Liver (tissue), 9 donors: ENCODE results near the gene TXNRD2. TPM values are rescaled to one million over a fixed set of nuclear protein-coding genes. Genes with fewer than 3 reads are reported as not detected.

ENCODE experiments used
- DNase-seq: peaks from one replicate; pipeline ENCODE4 v3.0.0-alpha.2; 2017; ENCODE audit warnings: low spot score
- H3K27ac ChIP-seq, 2 donors: one replicate each; pipeline ENCODE4 v1.7.0; 2013; ENCODE audit warnings: inconsistent platforms in 2 of 2, low read length in 2 of 2, control low read depth in 1 of 2, low read depth in 1 of 2, mild to moderate bottlenecking in 1 of 2
- H3K27me3 ChIP-seq, 4 donors: one replicate each; pipeline versions ENCODE4 v1.6.1 to v1.7.0; 2013; ENCODE audit warnings: low read length in 3 of 4, inconsistent platforms in 1 of 4, mild to moderate bottlenecking in 1 of 4, moderate library complexity in 1 of 4; ENCODE audit not compliant: control insufficient read depth in 4 of 4, insufficient read depth in 4 of 4
- H3K36me3 ChIP-seq, 4 donors: one replicate each; pipeline versions ENCODE4 v1.6.1 to v1.7.0; 2013; ENCODE audit warnings: low read length in 3 of 4, mild to moderate bottlenecking in 3 of 4, low read depth in 1 of 4, moderate library complexity in 1 of 4; ENCODE audit not compliant: control insufficient read depth in 4 of 4, insufficient read depth in 3 of 4
- H3K4me1 ChIP-seq, 4 donors: one replicate each; pipeline versions ENCODE4 v1.6.1 to v1.7.0; 2013; ENCODE audit warnings: low read length in 3 of 4, mild to moderate bottlenecking in 3 of 4, moderate library complexity in 1 of 4; ENCODE audit not compliant: control insufficient read depth in 4 of 4, insufficient read depth in 4 of 4
- H3K4me3 ChIP-seq, 3 donors: one replicate each; pipeline versions ENCODE4 v1.6.1 to v1.7.0; 2013; ENCODE audit warnings: low read length in 3 of 3, control low read depth in 1 of 3, low read depth in 1 of 3, mild to moderate bottlenecking in 1 of 3
- H3K9ac ChIP-seq, 2 donors: one replicate each; pipeline ENCODE4 v1.7.0; 2013; ENCODE audit warnings: low read length in 2 of 2, mild to moderate bottlenecking in 2 of 2, moderate library complexity in 2 of 2, control low read depth in 1 of 2, low read depth in 1 of 2
- H3K9me3 ChIP-seq, 4 donors: one replicate each; pipeline versions ENCODE4 v1.6.1 to v1.7.0; 2013; ENCODE audit warnings: low read length in 3 of 4; ENCODE audit not compliant: control insufficient read depth in 4 of 4
- FOXA1 ChIP-seq: IDR thresholded peaks from 2 replicates; pipeline ENCODE4 v1.6.1; 2016; ENCODE audit warnings: antibody characterized with exemption
- FOXA2 ChIP-seq: IDR thresholded peaks from 2 replicates; pipeline ENCODE4 v1.6.1; 2016; ENCODE audit warnings: antibody characterized with exemption
- GABPA ChIP-seq, 2 donors: IDR thresholded peaks in 1 of 2; conservative IDR thresholded peaks in 1 of 2; 2 replicates each; pipeline ENCODE4 v1.6.1; 2016; ENCODE audit warnings: antibody characterized with exemption in 2 of 2, mild to moderate bottlenecking in 1 of 2, moderate library complexity in 1 of 2
- HNF4A ChIP-seq, 2 donors: conservative IDR thresholded peaks; 2 replicates each; pipeline ENCODE4 v1.6.1; 2016; ENCODE audit warnings: antibody characterized with exemption in 2 of 2, mild to moderate bottlenecking in 2 of 2
- HNF4G ChIP-seq: IDR thresholded peaks from 2 replicates; pipeline ENCODE4 v1.6.1; 2016; ENCODE audit warnings: antibody characterized with exemption
- JUND ChIP-seq, 2 donors: IDR thresholded peaks; 2 replicates each; pipeline ENCODE4 v1.6.1; 2016; ENCODE audit warnings: antibody characterized with exemption in 2 of 2
- NR2F2 ChIP-seq: IDR thresholded peaks from 2 replicates; pipeline ENCODE4 v1.6.1; 2016; ENCODE audit warnings: antibody characterized with exemption
- RAD21 ChIP-seq, 2 donors: IDR thresholded peaks; 2 replicates each; pipeline ENCODE4 v1.6.1; 2016; ENCODE audit warnings: antibody characterized with exemption in 2 of 2, mild to moderate bottlenecking in 2 of 2
- SP1 ChIP-seq: IDR thresholded peaks from 2 replicates; pipeline ENCODE4 v1.6.1; 2018; ENCODE audit warnings: antibody characterized with exemption, mild to moderate bottlenecking
- TAF1 ChIP-seq: conservative IDR thresholded peaks from 2 replicates; pipeline ENCODE4 v1.6.1; 2016; ENCODE audit warnings: antibody characterized with exemption, mild to moderate bottlenecking
- YY1 ChIP-seq: IDR thresholded peaks from 2 replicates; pipeline ENCODE4 v1.6.1; 2016; ENCODE audit warnings: antibody characterized with exemption, mild to moderate bottlenecking
- WGBS: extraction: QIAGEN DNeasy Blood & Tissue Kit; methylation state at CpG from one replicate; pipeline ENCODE4 v1.1.7; 2013; 5-methylcytosine and 5-hydroxymethylcytosine counted together
- polyA plus RNA-seq, 2 donors: library from polyadenylated mRNA; stranded (reverse) in 1 of 2; unstranded in 1 of 2; fragments of 200-250 nt in 1 of 2; fragments of >200 nt in 1 of 2; fragmentation: Nextera tagmentation in 1 of 2; extraction: Ambion mirVana in 1 of 2; gene quantifications; one replicate each; pipeline versions ENCODE4 v1.2.1 to v1.2.3, GENCODE V29; 2013 to 2015
- total RNA-seq, 2 donors: library from RNA; depleted of rRNA; stranded (reverse); fragments of >200 nt; gene quantifications; one replicate each; pipeline ENCODE4 v1.2.3, GENCODE V29; 2014
- TF ChIP-seq, protein P1 (sequence below): IDR thresholded peaks from 2 replicates; pipeline ENCODE4 v1.6.1; 2016; ENCODE audit warnings: antibody characterized with exemption
- TF ChIP-seq, protein P2 (sequence below): IDR thresholded peaks from 2 replicates; pipeline ENCODE4 v1.6.1; 2016; ENCODE audit warnings: antibody characterized with exemption
- TF ChIP-seq, protein P3 (sequence below): fragments of 150-350 bp; IDR thresholded peaks from 2 replicates; pipeline ENCODE4 v1.5.1; 2017; ENCODE audit warnings: improper control_type of control experiment, low read depth, low read length; ENCODE audit not compliant: missing input control
- TF ChIP-seq, protein P4 (sequence below): IDR thresholded peaks from 2 replicates; pipeline ENCODE4 v1.6.1; 2016; ENCODE audit warnings: antibody characterized with exemption
- TF ChIP-seq, protein P5 (sequence below): IDR thresholded peaks from 2 replicates; pipeline ENCODE4 v1.6.1; 2016; ENCODE audit warnings: antibody characterized with exemption, mild to moderate bottlenecking
- donor health status: healthy.
- donor health status: healthy.
- donor health status: healthy.
- donor health status: healthy.
- donor health status: healthy.

TXNRD2 gene
- total and polyA plus RNA-seq, 4 donors: 22.2 to 41.3 (median 33.6) TPM

DNA sequence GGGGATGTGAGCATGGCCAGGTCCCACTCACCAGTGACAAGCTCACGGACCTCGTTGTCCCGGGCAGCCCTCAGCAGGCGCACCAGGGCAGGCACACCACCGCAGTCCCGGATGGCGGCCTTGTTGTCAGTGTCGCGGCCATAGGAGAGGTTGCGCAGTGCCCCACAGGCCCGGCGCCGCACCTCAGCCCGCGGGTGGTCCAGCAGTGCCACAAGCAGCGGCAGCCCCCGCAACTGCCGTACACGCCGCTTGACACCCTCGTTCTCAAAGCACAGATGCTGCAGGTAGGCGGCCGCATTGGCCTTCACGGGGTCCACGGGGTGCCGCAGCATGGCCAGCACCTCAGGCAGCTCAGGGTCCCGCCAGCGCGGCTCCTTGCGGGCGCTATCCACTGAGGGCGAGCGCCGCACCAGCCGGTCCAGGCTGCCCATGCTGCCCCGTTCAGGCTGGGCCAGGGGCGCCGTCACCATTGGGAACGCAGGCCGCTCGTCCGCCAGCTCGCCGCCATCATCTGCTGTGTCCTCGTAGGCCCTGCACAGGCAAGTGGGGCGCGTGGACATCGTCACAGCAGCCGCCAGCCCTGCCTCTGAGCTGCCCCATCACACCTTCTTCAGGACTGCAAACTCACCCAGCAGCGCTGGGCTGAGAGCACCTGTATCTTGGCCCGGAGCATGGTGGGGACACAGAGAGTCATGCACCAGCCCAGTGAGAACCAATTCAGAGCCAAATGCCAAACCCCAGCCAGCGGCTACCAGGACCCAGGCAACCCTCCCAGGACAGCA, 38.3 kb upstream of the TXNRD2 start:
- Histone ChIP-seq H3K9me3 (no peaks in the 10 kb centered on the region), H3K27me3 (no peaks in the 10 kb centered on the region), H3K27ac (no peak overlapping the region), H3K36me3 (peaks cover 0 to 35% (median 4%) of the 10 kb centered on the region in 4 donors), H3K4me1 (peaks cover 0 to 2% (median 0%) of the 10 kb centered on the region in 4 donors), H3K4me3 (no peak overlapping the region), H3K9ac (no peak overlapping the region)
- 96% methylated on average over 52 of the region's 52 CpGs for WGBS
- TF ChIP-seq JUND (IDR thresholded peaks at IDR 0.05) (no peak), RAD21 (IDR thresholded peaks at IDR 0.05) (no peak), SP1 (no peak), GABPA (IDR thresholded peaks at IDR 0.05 in 1 of 2, conservative IDR thresholded peaks at IDR 0.05 in 1 of 2) (no peak), FOXA1 (no peak), HNF4G (no peak), TAF1 (no peak), FOXA2 (no peak), NR2F2 (no peak), YY1 (no peak), HNF4A (conservative IDR thresholded peaks at IDR 0.05) (no peak)
- TF ChIP-seq, protein P1, sequence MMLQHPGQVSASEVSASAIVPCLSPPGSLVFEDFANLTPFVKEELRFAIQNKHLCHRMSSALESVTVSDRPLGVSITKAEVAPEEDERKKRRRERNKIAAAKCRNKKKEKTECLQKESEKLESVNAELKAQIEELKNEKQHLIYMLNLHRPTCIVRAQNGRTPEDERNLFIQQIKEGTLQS: no peak
- TF ChIP-seq, protein P2, sequence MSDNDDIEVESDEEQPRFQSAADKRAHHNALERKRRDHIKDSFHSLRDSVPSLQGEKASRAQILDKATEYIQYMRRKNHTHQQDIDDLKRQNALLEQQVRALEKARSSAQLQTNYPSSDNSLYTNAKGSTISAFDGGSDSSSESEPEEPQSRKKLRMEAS: no peak
- TF ChIP-seq, protein P3, sequence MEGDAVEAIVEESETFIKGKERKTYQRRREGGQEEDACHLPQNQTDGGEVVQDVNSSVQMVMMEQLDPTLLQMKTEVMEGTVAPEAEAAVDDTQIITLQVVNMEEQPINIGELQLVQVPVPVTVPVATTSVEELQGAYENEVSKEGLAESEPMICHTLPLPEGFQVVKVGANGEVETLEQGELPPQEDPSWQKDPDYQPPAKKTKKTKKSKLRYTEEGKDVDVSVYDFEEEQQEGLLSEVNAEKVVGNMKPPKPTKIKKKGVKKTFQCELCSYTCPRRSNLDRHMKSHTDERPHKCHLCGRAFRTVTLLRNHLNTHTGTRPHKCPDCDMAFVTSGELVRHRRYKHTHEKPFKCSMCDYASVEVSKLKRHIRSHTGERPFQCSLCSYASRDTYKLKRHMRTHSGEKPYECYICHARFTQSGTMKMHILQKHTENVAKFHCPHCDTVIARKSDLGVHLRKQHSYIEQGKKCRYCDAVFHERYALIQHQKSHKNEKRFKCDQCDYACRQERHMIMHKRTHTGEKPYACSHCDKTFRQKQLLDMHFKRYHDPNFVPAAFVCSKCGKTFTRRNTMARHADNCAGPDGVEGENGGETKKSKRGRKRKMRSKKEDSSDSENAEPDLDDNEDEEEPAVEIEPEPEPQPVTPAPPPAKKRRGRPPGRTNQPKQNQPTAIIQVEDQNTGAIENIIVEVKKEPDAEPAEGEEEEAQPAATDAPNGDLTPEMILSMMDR: no peak
- TF ChIP-seq, protein P4, sequence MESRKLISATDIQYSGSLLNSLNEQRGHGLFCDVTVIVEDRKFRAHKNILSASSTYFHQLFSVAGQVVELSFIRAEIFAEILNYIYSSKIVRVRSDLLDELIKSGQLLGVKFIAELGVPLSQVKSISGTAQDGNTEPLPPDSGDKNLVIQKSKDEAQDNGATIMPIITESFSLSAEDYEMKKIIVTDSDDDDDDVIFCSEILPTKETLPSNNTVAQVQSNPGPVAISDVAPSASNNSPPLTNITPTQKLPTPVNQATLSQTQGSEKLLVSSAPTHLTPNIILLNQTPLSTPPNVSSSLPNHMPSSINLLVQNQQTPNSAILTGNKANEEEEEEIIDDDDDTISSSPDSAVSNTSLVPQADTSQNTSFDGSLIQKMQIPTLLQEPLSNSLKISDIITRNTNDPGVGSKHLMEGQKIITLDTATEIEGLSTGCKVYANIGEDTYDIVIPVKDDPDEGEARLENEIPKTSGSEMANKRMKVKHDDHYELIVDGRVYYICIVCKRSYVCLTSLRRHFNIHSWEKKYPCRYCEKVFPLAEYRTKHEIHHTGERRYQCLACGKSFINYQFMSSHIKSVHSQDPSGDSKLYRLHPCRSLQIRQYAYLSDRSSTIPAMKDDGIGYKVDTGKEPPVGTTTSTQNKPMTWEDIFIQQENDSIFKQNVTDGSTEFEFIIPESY: no peak
- TF ChIP-seq, protein P5, sequence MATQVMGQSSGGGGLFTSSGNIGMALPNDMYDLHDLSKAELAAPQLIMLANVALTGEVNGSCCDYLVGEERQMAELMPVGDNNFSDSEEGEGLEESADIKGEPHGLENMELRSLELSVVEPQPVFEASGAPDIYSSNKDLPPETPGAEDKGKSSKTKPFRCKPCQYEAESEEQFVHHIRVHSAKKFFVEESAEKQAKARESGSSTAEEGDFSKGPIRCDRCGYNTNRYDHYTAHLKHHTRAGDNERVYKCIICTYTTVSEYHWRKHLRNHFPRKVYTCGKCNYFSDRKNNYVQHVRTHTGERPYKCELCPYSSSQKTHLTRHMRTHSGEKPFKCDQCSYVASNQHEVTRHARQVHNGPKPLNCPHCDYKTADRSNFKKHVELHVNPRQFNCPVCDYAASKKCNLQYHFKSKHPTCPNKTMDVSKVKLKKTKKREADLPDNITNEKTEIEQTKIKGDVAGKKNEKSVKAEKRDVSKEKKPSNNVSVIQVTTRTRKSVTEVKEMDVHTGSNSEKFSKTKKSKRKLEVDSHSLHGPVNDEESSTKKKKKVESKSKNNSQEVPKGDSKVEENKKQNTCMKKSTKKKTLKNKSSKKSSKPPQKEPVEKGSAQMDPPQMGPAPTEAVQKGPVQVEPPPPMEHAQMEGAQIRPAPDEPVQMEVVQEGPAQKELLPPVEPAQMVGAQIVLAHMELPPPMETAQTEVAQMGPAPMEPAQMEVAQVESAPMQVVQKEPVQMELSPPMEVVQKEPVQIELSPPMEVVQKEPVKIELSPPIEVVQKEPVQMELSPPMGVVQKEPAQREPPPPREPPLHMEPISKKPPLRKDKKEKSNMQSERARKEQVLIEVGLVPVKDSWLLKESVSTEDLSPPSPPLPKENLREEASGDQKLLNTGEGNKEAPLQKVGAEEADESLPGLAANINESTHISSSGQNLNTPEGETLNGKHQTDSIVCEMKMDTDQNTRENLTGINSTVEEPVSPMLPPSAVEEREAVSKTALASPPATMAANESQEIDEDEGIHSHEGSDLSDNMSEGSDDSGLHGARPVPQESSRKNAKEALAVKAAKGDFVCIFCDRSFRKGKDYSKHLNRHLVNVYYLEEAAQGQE: no peak
- DNase-seq: no peak
